CD4-positive, alpha-beta memory T cell (primary cell): ENCODE results near the gene BATF2. TPM values are rescaled to one million over a fixed set of nuclear protein-coding genes. Genes with fewer than 3 reads are reported as not detected.

Experiments used
- CTCF ChIA-PET: fragments of 350-600 bp; sonication (Branson Sonifier 250); formaldehyde crosslinking; loops from one replicate; lab custom pipeline; 2021; ENCODE audit warnings: inconsistent platforms; ENCODE audit not compliant: partially characterized antibody; lab: Charles Lee
- POLR2A ChIA-PET: fragments of 350-600 bp; sonication (Branson Sonifier 250); formaldehyde crosslinking; loops from one replicate; lab custom pipeline; 2021; ENCODE audit not compliant: partially characterized antibody; lab: Charles Lee
- DNase-seq, 5 donors: peaks; one replicate each; pipeline versions ENCODE4 v3.0.0 to v3.0.0-alpha.2; 2020 to 2022; ENCODE audit warnings: mixed read lengths in 1 of 5
- H3K27ac ChIP-seq: one replicate; pipeline ENCODE4 v1.7.0; 2013; ENCODE audit warnings: low read depth, low read length
- H3K27me3 ChIP-seq: 2 replicates; pipeline ENCODE4 v1.7.0; 2013; ENCODE audit warnings: mild to moderate bottlenecking, low read length, moderate library complexity; ENCODE audit not compliant: insufficient read depth
- H3K36me3 ChIP-seq: 2 replicates; pipeline ENCODE4 v1.7.0; 2013; ENCODE audit warnings: mild to moderate bottlenecking, low read length, moderate library complexity; ENCODE audit not compliant: insufficient read depth
- H3K4me1 ChIP-seq: 2 replicates; pipeline ENCODE4 v1.7.0; 2013; ENCODE audit warnings: mild to moderate bottlenecking, low read length, moderate library complexity; ENCODE audit not compliant: insufficient read depth
- H3K4me3 ChIP-seq, 2 donors: one replicate each; pipeline ENCODE4 v1.7.0; 2013; ENCODE audit warnings: low read length in 2 of 2, mild to moderate bottlenecking in 1 of 2
- H3K9me3 ChIP-seq, 2 donors: one replicate each; pipeline ENCODE4 v1.7.0; 2013; ENCODE audit warnings: low read length in 2 of 2, control low read depth in 1 of 2; ENCODE audit not compliant: control insufficient read depth in 1 of 2
- H3K27ac Mint-ChIP-seq, 7 donors: one replicate each; pipeline ENCODE4 v1.8.0; 2020 to 2021; ENCODE audit warnings: mixed read lengths in 7 of 7, mild to moderate bottlenecking in 6 of 7, inconsistent platforms in 3 of 7, moderate library complexity in 3 of 7
- H3K27me3 Mint-ChIP-seq, 2 donors: one replicate each; pipeline ENCODE4 v1.8.0; 2020 to 2021; ENCODE audit warnings: mixed read lengths in 2 of 2
- H3K36me3 Mint-ChIP-seq, 2 donors: one replicate each; pipeline ENCODE4 v1.8.0; 2020 to 2021; ENCODE audit warnings: mixed read lengths in 2 of 2, inconsistent platforms in 1 of 2, mild to moderate bottlenecking in 1 of 2
- H3K4me1 Mint-ChIP-seq, 4 donors: one replicate each; pipeline ENCODE4 v1.8.0; 2020 to 2021; ENCODE audit warnings: mixed read lengths in 4 of 4, mild to moderate bottlenecking in 1 of 4
- H3K4me3 Mint-ChIP-seq, 8 donors: one replicate each; pipeline ENCODE4 v1.8.0; 2020 to 2021; ENCODE audit warnings: mixed read lengths in 8 of 8, mild to moderate bottlenecking in 7 of 8, moderate library complexity in 6 of 8, inconsistent platforms in 3 of 8
- H3K9me3 Mint-ChIP-seq, 8 donors: one replicate each; pipeline ENCODE4 v1.8.0; 2020 to 2021; ENCODE audit warnings: mixed read lengths in 8 of 8, mild to moderate bottlenecking in 5 of 8, inconsistent platforms in 3 of 8, moderate library complexity in 1 of 8
- intact Hi-C: fragments of 100-400 bp; cut with micrococcal nuclease; formaldehyde crosslinking; loops from one replicate; pipeline ENCODE4 v1.15.1; 2023
- polyA plus RNA-seq, 2 donors: library from polyadenylated mRNA; unstranded; fragments of 300-500 nt; fragmentation: Illumina TruSeq; gene quantifications; one replicate each; pipeline ENCODE4 v1.2.3, GENCODE V29; 2021
- total RNA-seq, 2 experiments: library from RNA; stranded (reverse); gene quantifications; one replicate each; pipeline ENCODE4 v1.2.3, GENCODE V29; 2021

Gene BATF2
- total and polyA plus RNA-seq, 4 experiments from 2014 or later, result 0.17 TPM; not detected in 3

DNA sequence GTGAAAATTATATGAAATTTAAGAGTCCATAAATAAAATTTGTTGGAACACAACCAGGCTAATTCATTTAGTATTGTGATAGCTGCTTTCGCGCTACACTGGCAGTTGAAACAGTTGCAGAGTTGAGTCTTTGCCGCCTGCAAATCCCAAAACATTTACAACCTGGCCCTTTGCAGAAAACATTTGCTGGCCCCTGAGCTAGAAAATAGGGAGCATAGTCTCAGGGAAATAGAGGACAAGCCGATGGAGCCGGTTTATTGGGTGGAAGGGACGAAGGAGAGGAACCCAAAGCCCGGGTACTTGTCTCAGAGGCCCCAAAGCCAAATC is 43.7 kb upstream of the BATF2 start:
- intact Hi-C loops, result loop anchor here (1.0 to 2.0 kb wide), 3 partner anchors 26 to 70 kb away; partner anchors contain the start of genes ARL2, CDCA5, TM7SF2 and ZFPL1

DNA sequence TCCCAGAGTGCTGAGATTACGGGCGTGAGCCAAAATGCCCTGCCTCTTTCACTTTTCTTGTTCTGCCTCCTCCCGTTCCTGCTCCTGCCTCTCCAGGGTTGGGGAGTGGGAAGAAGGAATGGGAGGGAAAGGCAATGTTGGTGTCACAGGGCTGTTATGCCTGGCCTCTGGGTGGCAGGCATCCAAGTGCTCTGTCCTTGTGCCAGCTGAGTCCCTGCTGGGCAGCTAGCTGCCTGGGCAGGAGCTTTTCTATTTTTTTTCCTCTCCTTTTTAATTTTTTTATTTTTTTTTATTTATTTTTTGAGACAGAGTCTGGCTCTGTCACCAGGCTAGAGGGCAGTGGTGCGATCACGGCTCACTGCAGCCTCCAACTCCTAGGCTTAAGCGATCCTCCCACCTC is 40.2 kb upstream of the BATF2 start:
- peaks cover 13% of the 10 kb centered on the region for H3K4me1 ChIP-seq
- H3K27ac ChIP-seq, result no peak overlapping the region
- H3K4me1 Mint-ChIP-seq, result peaks cover 2 to 11% (median 6%) of the 10 kb centered on the region in 4 donors
- no peak overlapping the region for H3K27ac Mint-ChIP-seq
- ChIA-PET CTCF (no interaction called here), POLR2A (interaction anchor here (0.6 to 4.8 kb wide), 3 partner anchors 10 to 108 kb away, joined by 3 to 42 read pairs (median 6); partner anchors contain the start of genes ARL2 and SNX15)
- no peak for DNase-seq
- intact Hi-C loops, result no loop called here
- H3K36me3 Mint-ChIP-seq, result peaks cover 2 to 21% of the 10 kb centered on the region in 2 donors
- H3K27me3 ChIP-seq, result no peaks in the 10 kb centered on the region
- H3K9me3 ChIP-seq, result no peaks in the 10 kb centered on the region
- peaks cover 26% of the 10 kb centered on the region for H3K36me3 ChIP-seq
- no peak overlapping the region for H3K4me3 ChIP-seq
- H3K27me3 Mint-ChIP-seq, result no peaks in the 10 kb centered on the region
- no peak overlapping the region for H3K4me3 Mint-ChIP-seq
- H3K9me3 Mint-ChIP-seq, result no peaks in the 10 kb centered on the region

More for the DNA sequence above, 43.7 kb upstream of the BATF2 start:
- Histone ChIP-seq H3K4me1 (peaks cover 19% of the 10 kb centered on the region), H3K27ac (peak overlapping the region; percentile 61), H3K36me3 (peaks cover 12% of the 10 kb centered on the region), H3K4me3 (peak overlapping the region; percentile 61 to 64), H3K27me3 (no peaks in the 10 kb centered on the region), H3K9me3 (no peaks in the 10 kb centered on the region)
- H3K9me3 Mint-ChIP-seq, result no peaks in the 10 kb centered on the region
- POLR2A ChIA-PET, result interaction anchor here (0.7 to 4.8 kb wide), 19 partner anchors 13 to 820 kb away, joined by 3 to 42 read pairs (median 7); partner anchors contain the start of genes ARL2, ATG2A, CDCA5 and EHD1
- H3K4me1 Mint-ChIP-seq, result peaks cover 5 to 24% (median 14%) of the 10 kb centered on the region in 4 donors
- H3K4me3 Mint-ChIP-seq, result peak overlapping the region; percentile 92 to 97 (median 94)
- H3K36me3 Mint-ChIP-seq, result peaks cover 2 to 13% of the 10 kb centered on the region in 2 donors
- no peaks in the 10 kb centered on the region for H3K27me3 Mint-ChIP-seq
- CTCF ChIA-PET, result interaction anchor here (1.0 to 3.2 kb wide), 6 partner anchors 11 to 45 kb away, joined by 3 to 11 read pairs (median 4); partner anchors contain the start of gene ARL2
- DNase-seq, result no peak
- H3K27ac Mint-ChIP-seq, result peak overlapping the region; percentile 87 to 97 (median 95)

DNA sequence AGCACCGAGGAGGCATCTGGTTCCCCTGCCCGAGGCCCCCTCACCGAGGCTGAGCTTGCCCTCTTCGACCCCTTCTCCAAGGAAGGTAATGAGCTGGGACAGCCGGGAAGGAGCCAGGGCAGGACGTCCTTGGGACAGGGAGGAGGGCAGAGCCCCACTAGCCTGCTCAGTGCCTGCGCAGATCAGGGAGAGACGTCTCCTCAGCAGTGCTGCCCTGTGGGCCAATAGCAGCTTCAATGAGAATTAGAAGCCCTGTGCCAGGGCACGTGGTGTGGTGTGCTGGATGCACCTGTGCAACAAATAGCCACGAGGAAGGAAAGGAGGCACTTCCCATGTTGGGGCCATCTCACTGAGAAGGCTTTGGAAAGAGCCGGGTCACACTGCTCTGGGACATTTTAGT is 38.8 kb upstream of the BATF2 start:
- peaks cover 8% of the 10 kb centered on the region for H3K4me1 ChIP-seq
- no peak overlapping the region for H3K4me3 Mint-ChIP-seq

DNA sequence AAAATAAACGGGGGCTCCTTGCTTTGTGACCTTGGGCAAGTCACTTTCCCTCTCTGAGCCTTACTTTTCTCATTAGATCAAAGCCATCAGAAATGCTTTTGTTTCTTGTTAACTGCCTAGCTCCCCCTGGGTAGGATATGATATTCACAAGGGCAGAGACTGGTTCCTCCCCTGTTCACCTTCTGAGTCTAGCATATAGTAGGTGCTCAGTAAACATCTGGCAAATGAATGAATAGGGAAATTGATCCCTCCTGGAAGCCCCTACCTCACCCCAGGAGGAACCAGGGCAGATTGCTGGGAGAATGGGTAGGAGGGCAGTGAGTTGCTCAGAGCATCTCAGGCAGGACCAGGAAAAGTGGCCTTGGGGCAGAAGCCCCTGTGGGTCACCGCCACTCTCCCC is 37.7 kb upstream of the BATF2 start:
- ChIA-PET CTCF (no interaction called here), POLR2A (interaction anchor here (1.0 kb wide), 1 partner anchor 62 kb away, joined by 3 read pairs; the partner anchor contains the start of gene VPS51)
- H3K36me3 ChIP-seq, result peaks cover 30% of the 10 kb centered on the region

More for the DNA sequence above, 38.8 kb upstream of the BATF2 start:
- Histone ChIP-seq H3K4me3 (no peak overlapping the region), H3K9me3 (no peaks in the 10 kb centered on the region), H3K36me3 (peaks cover 30% of the 10 kb centered on the region), H3K27ac (no peak overlapping the region), H3K27me3 (no peaks in the 10 kb centered on the region)
- H3K27ac Mint-ChIP-seq, result no peak overlapping the region
- H3K27me3 Mint-ChIP-seq, result no peaks in the 10 kb centered on the region
- ChIA-PET POLR2A (interaction anchor here (1.0 kb wide), 1 partner anchor 13 kb away, joined by 3 read pairs; no protein-coding TSS in a partner anchor), CTCF (interaction anchor here (1.2 kb wide), 1 partner anchor 10 kb away, joined by 3 read pairs; no protein-coding TSS in a partner anchor)
- DNase-seq, result no peak
- peaks cover 0 to 3% (median 1%) of the 10 kb centered on the region in 4 donors for H3K4me1 Mint-ChIP-seq
- no peaks in the 10 kb centered on the region for H3K9me3 Mint-ChIP-seq
- intact Hi-C loops, result no loop called here
- H3K36me3 Mint-ChIP-seq, result peaks cover 2 to 21% of the 10 kb centered on the region in 2 donors

DNA sequence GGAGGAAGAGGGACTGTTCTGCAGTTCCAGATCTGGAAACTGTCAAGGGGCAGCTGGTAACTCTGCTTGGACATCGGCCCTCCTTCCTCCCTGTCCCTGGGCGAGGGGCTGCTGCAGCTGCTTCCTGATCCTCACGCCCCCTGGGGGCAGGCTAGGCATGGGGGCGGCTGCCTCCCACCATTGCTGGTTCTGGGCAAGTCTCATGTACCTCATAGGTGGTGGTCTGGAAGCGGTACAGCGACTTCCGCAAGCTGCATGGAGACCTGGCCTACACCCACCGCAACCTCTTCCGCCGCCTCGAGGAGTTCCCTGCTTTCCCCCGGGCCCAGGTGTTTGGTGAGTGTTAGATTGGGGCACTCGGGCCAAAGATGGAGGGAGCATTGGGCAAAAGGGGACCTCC is 35.4 kb upstream of the BATF2 start:
- CTCF ChIA-PET, result interaction anchor here (1.3 to 10.2 kb wide), 2 partner anchors 18 to 87 kb away, joined by 3 to 65 read pairs; partner anchors contain the start of gene ARL2
- no peak for DNase-seq
- Histone ChIP-seq H3K36me3 (peaks cover 30% of the 10 kb centered on the region), H3K9me3 (no peaks in the 10 kb centered on the region), H3K4me3 (no peak overlapping the region), H3K4me1 (peaks cover 13% of the 10 kb centered on the region), H3K27me3 (no peaks in the 10 kb centered on the region), H3K27ac (no peak overlapping the region)
- H3K36me3 Mint-ChIP-seq, result peaks cover 0 to 19% of the 10 kb centered on the region in 2 donors
- POLR2A ChIA-PET, result no interaction called here
- intact Hi-C loops, result no loop called here
- no peak overlapping the region for H3K27ac Mint-ChIP-seq
- no peaks in the 10 kb centered on the region for H3K27me3 Mint-ChIP-seq
- peaks cover 5 to 20% (median 12%) of the 10 kb centered on the region in 4 donors for H3K4me1 Mint-ChIP-seq
- no peaks in the 10 kb centered on the region for H3K9me3 Mint-ChIP-seq
- no peak overlapping the region for H3K4me3 Mint-ChIP-seq

More for the DNA sequence above, 37.7 kb upstream of the BATF2 start:
- no peak for DNase-seq
- H3K4me1 Mint-ChIP-seq, result no peaks in the 10 kb centered on the region
- no peaks in the 10 kb centered on the region for H3K4me1 ChIP-seq
- H3K27ac Mint-ChIP-seq, result no peak overlapping the region
- H3K27ac ChIP-seq, result no peak overlapping the region
- no peaks in the 10 kb centered on the region for H3K9me3 ChIP-seq
- H3K36me3 Mint-ChIP-seq, result peaks cover 2 to 20% of the 10 kb centered on the region in 2 donors
- intact Hi-C loops, result no loop called here
- H3K27me3 Mint-ChIP-seq, result no peaks in the 10 kb centered on the region
- no peak overlapping the region for H3K4me3 Mint-ChIP-seq
- H3K9me3 Mint-ChIP-seq, result no peaks in the 10 kb centered on the region
- no peak overlapping the region for H3K4me3 ChIP-seq
- H3K27me3 ChIP-seq, result no peaks in the 10 kb centered on the region

DNA sequence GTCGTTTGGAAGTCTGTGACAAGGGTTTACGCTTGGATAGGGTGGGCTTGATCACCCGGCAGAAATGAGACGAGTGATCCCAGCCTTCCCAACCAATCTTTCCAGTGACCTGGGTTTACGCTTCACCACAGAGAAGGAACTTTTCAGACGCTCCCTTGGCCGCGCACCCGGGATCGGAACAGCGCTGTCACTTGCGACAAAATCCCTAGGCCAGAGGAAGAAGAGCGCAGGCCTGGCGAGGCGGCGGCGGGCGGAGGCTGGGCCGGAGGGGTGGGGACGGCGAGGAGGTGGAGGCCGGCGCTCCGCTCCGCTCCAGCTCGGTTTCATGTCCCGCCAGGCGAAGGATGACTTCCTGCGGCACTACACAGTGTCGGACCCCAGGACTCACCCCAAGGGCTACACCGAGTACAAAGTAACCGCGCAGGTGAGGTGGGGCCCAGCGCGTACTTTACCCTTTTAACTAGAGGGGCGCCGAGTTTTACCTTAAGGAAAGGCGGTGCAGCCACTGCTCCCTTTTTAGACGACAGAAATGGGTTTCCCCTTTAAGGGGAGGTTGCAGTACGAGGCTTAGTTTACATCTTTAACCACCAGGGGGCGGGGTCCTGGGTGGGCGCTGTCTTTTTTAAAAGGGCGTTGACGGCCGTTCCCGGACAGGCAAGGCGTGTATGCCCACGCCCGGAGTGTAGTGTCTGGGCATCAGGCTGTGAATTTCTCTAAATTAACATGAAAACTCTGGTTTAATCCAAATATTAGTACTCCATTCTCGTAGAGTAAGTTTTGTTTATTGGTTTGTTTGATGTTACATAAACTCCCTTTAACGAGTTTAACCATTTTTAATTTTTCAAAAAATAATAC is 30.7 kb upstream of the BATF2 start, which contains the start of gene SNX15:
TSS of gene SNX15 (plus strand) at position 227 of the 855 bp plus-strand sequence. CDS start at position 326, 99 bp downstream.
- Histone ChIP-seq H3K36me3 (peaks cover 9% of the 10 kb centered on the region), H3K27me3 (no peaks in the 10 kb centered on the region), H3K4me3 (peak within 1 kb of the TSS in 1 of 2 donors; percentile 52), H3K9me3 (no peaks in the 10 kb centered on the region), H3K4me1 (peaks cover 19% of the 10 kb centered on the region), H3K27ac (peak within 1 kb of the TSS; percentile 61)
- Mint-ChIP-seq H3K27ac (peak within 1 kb of the TSS; percentile 88 to 96 (median 91)), H3K4me1 (peaks cover 9 to 30% (median 17%) of the 10 kb centered on the region in 4 donors), H3K27me3 (no peaks in the 10 kb centered on the region), H3K36me3 (peaks cover 0 to 10% of the 10 kb centered on the region in 2 donors), H3K4me3 (peak within 1 kb of the TSS; percentile 69 to 88 (median 81)), H3K9me3 (no peaks in the 10 kb centered on the region)
- ChIA-PET CTCF (interaction anchor here (0.8 to 10.2 kb wide), 7 partner anchors 13 to 83 kb away, joined by 3 to 65 read pairs (median 3); partner anchors contain the start of genes ARL2, MAJIN and SAC3D1), POLR2A (interaction anchor here (0.8 to 3.9 kb wide), 15 partner anchors 9 to 283 kb away, joined by 3 to 42 read pairs (median 4); partner anchors contain the start of genes ARL2, CAPN1, FAU and MAP4K2)
- intact Hi-C loops, result loop anchor here (1.0 to 5.0 kb wide), 8 partner anchors 13 to 545 kb away; partner anchors contain the start of genes ARL2, ATG2A, CDCA5 and FAM89B
- peak; percentile 94 to 96 (median 95) for DNase-seq
